ENCODE results near the gene HOXB3. TPM values are rescaled to one million over a fixed set of nuclear protein-coding genes. Genes with fewer than 3 reads are reported as not detected.
A peak's percentile ranks its signal among the peaks of the same experiment; 100 is the strongest.

The HOXB3 gene
- total and polyA plus RNA-seq, 2 of the 4 experiments (the other 2 are of a cell fraction) = 6.3 to 59.6 TPM

DNA sequence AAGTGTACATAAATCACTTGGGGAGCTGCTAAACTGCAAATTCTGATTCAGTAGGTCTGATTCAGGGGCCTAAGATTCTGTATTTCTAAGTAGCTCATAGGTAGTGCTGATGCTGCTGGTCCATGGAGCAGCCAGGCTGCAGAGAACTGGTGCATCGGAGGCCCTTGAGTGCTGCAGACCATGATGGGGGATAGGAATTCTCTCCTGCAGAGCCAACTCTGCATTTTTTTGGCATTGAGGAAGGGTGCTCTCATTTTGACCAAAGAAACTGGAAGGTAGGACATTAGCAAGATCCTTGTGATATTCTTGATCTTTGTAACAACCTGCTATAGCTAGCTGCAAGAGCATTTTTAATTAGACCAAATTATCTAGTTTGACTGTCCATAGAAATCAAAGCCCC is 49.8 kb downstream of the HOXB3 start:
- Histone ChIP-seq H3K9me3 (ENCODE audit: control insufficient read depth, insufficient read depth, low read length) (no peaks in the 10 kb centered on the region), H4K8ac (ENCODE audit: low read depth in 2 of 2, low read length in 2 of 2) (peak overlapping the region; percentile 6 to 73; a peak in 1 of 4 replicates), H4K5ac (ENCODE audit: low read depth, low read length) (peak overlapping the region; percentile 50; the same call in 1 of the 2 replicates), H3K27ac (ENCODE audit: insufficient read depth, low read length) (peak overlapping the region; percentile 63; the same call in 1 of the 2 replicates), H2BK15ac (ENCODE audit: low read depth, low read length) (peak overlapping the region; percentile 38; the same call in 1 of the 3 replicates), H2AFZ (replicated peaks; ENCODE audit: low read length, poor library complexity) (no peak overlapping the region), H2AK9ac (replicated peaks; ENCODE audit: low read depth, low read length, poor library complexity) (no peak overlapping the region), H2BK120ac (ENCODE audit: low read depth, low read length) (peak overlapping the region; percentile 83; the same call in 1 of the 2 replicates), H2BK20ac (ENCODE audit: low read depth, low read length) (peak overlapping the region; percentile 71), H3K36me3 (ENCODE audit: control insufficient read depth, insufficient read depth, low read length) (peaks cover 20% of the 10 kb centered on the region), H3K79me1 (ENCODE audit: low read depth in 1 of 2, low read length in 2 of 2) (peaks cover 0 to 25% of the 10 kb centered on the region in 2 experiments; a peak in 2 of 4 replicates), H3K4me1 (ENCODE audit: control insufficient read depth, insufficient read depth, low read length) (peaks cover 16% of the 10 kb centered on the region), H3K23ac (ENCODE audit: low read depth, low read length) (peak overlapping the region; percentile 88), H3K4me2 (ENCODE audit: low read depth, low read length) (peak overlapping the region; percentile 61; the same call in 1 of the 2 replicates), H2BK5ac (ENCODE audit: low read depth, low read length, poor library complexity, severe bottlenecking) (peak overlapping the region; percentile 96), H3K4ac (ENCODE audit: low read depth, low read length) (peak overlapping the region; percentile 78), H3K56ac (ENCODE audit: extremely low read depth, insufficient read depth, low read length) (0 out of 2 replicates have a peak overlapping the region, but pooled peaks have one; percentile 26), H3K9me1 (ENCODE audit: insufficient read depth, low read length) (peaks cover 7% of the 10 kb centered on the region), H3K27me3 (ENCODE audit: control insufficient read depth, insufficient read depth, low read length) (no peaks in the 10 kb centered on the region), H2AK5ac (ENCODE audit: low read depth, low read length) (no peak overlapping the region), H3K14ac (replicated peaks; ENCODE audit: low read depth, low read length) (peak overlapping the region; percentile 68; the same call in 1 of the 2 replicates), H3K4me3 (ENCODE audit: insufficient read depth, low read depth, low read length) (no peak overlapping the region), H3K9ac (ENCODE audit: low read depth, low read length) (no peak overlapping the region; the same call in 1 of the 2 replicates), H4K91ac (ENCODE audit: insufficient read depth, low read depth, low read length) (peak overlapping the region; percentile 37; the same call in 1 of the 2 replicates), H3K18ac (ENCODE audit: low read depth, low read length) (no peak overlapping the region), H4K20me1 (ENCODE audit: insufficient read depth, low read length) (no peaks in the 10 kb centered on the region)
- intact Hi-C loops (cut with micrococcal nuclease) = loop anchor here (2.0 kb wide), 4 partner anchors 39 to 187 kb away; no protein-coding TSS in a partner anchor
- BruUV-seq (replicated peaks) = no TSS peak
- CTCF ChIA-PET = interaction anchor here (0.5 to 2.8 kb wide), 4 partner anchors 48 to 68 kb away, joined by 3 to 10 read pairs (median 6); no protein-coding TSS in a partner anchor
- in situ Hi-C loops (cut with MboI; ENCODE audit: low sequenced_read_pairs) = loop anchor here (10.0 kb wide), 1 partner anchor 185 kb away; no protein-coding TSS in a partner anchor
- TF ChIP-seq CEBPB (IDR thresholded peaks at IDR 0.05; ENCODE audit: low read depth, low read length) (no peak), ELK1 (IDR thresholded peaks at IDR 0.05; ENCODE audit: borderline replicate concordance, low read depth, low read length) (no peak), RCOR1 (IDR thresholded peaks at IDR 0.05; ENCODE audit: insufficient replicate concordance, low read length) (no peak), MAFK (IDR thresholded peaks at IDR 0.05; ENCODE audit: low read depth, low read length) (no peak), RFX5 (IDR thresholded peaks at IDR 0.05; ENCODE audit: low read depth, low read length) (no peak), MXI1 (IDR thresholded peaks at IDR 0.05; ENCODE audit: borderline replicate concordance, low read depth, low read length) (no peak), MAZ (IDR thresholded peaks at IDR 0.05; ENCODE audit: borderline replicate concordance, low read depth, low read length) (no peak), USF2 (IDR thresholded peaks at IDR 0.05; ENCODE audit: low read depth, low read length) (no peak), FOS (IDR thresholded peaks at IDR 0.05; ENCODE audit: low read depth, low read length) (no peak)
- TF ChIP-seq, protein P1, sequence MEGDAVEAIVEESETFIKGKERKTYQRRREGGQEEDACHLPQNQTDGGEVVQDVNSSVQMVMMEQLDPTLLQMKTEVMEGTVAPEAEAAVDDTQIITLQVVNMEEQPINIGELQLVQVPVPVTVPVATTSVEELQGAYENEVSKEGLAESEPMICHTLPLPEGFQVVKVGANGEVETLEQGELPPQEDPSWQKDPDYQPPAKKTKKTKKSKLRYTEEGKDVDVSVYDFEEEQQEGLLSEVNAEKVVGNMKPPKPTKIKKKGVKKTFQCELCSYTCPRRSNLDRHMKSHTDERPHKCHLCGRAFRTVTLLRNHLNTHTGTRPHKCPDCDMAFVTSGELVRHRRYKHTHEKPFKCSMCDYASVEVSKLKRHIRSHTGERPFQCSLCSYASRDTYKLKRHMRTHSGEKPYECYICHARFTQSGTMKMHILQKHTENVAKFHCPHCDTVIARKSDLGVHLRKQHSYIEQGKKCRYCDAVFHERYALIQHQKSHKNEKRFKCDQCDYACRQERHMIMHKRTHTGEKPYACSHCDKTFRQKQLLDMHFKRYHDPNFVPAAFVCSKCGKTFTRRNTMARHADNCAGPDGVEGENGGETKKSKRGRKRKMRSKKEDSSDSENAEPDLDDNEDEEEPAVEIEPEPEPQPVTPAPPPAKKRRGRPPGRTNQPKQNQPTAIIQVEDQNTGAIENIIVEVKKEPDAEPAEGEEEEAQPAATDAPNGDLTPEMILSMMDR (conservative IDR thresholded peaks at IDR 0.05; ENCODE audit: low read depth, low read length) = no peak
- POLR2A ChIA-PET (ENCODE audit: unreplicated experiment) = interaction anchor here (0.7 to 1.6 kb wide), 2 partner anchors 36 to 49 kb away, joined by 3 to 4 read pairs; no protein-coding TSS in a partner anchor
- ATAC-seq (ENCODE audit: low read depth) = no peak
- dilution Hi-C loops (cut with HindIII; ENCODE audit: low sequenced_read_pairs, unreplicated experiment) = no loop called here
- peak; percentile 37 for DNase-seq
- no CpG with 5 or more reads among the region's 1 CpG for WGBS, 2 experiments (ENCODE audit: extremely low coverage in 2 of 2, insufficient read length in 1 of 2)
